ENCODE results near the gene TRPM7. TPM values are rescaled to one million over a fixed set of nuclear protein-coding genes. Genes with fewer than 3 reads are reported as not detected.

TRPM7 gene
- total RNA-seq, 4 donors from 2014 or later = 57.3 to 97.5 (median 68.0) TPM

DNA sequence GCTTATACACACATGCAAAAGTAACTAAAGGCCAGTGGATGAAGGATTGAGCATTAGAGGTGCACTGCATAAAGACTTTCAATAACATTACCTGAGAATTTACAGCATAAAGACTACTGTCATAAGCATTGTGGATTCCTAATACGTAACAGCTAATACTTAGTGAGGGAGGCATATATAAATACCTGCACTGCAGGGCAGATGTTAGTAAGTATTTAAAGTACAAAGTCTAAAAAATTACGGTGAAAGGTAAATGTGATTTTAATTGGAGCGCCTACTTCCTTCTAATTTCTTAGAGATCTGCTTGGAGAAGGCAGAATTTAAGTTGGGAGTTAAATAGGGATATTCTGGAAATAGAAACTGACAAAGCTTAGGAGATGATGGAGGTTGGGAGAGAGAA is 25.4 kb upstream of the TRPM7 start:
- 96 to 98% methylated on average over 3 of the region's 3 CpGs for WGBS, 2 donors
- no peaks in the 10 kb centered on the region for H3K27me3 ChIP-seq
- no peak overlapping the region for H3K4me3 ChIP-seq
- H3K27ac ChIP-seq = peak overlapping the region in 1 of 4 donors; percentile 53
- no peak for DNase-seq (ENCODE audit: low spot score in 2 of 2)
- peaks cover 0 to 55% (median 0%) of the 10 kb centered on the region in 3 donors for H3K36me3 ChIP-seq
- H3K9me3 ChIP-seq = no peaks in the 10 kb centered on the region
- H3K4me1 ChIP-seq = no peaks in the 10 kb centered on the region
- TF ChIP-seq POLR2A (IDR thresholded peaks at IDR 0.05) (no peak), CTCF (IDR thresholded peaks at IDR 0.05) (no peak), EP300 (IDR thresholded peaks at IDR 0.05) (no peak)

DNA sequence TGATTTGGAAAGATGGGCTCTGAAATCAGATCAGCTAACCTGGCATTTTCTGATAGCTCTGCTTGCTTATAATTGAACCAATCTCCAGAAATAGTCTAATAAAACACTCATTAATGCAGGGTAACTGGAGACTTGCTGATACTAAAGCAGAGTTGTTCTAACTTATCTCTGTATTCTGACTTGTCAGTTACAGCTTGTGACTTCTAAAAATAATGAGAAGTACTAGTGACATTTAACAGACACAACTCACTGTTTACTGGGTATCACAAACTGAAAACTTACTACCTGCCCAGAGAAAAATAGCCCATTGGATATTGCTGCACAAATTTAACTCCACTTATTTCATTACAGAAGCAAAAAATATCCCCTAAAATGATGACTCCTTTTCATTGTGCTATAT is 24.0 kb upstream of the TRPM7 start:
- Histone ChIP-seq H3K36me3 (peaks cover 0 to 55% (median 0%) of the 10 kb centered on the region in 3 donors), H3K9me3 (no peaks in the 10 kb centered on the region), H3K27ac (no peak overlapping the region), H3K4me3 (no peak overlapping the region), H3K27me3 (no peaks in the 10 kb centered on the region), H3K4me1 (no peaks in the 10 kb centered on the region)
- DNase-seq (ENCODE audit: low spot score in 2 of 2) = no peak
- no peak for TF ChIP-seq EP300 (IDR thresholded peaks at IDR 0.05)
- no peak for TF ChIP-seq CTCF (IDR thresholded peaks at IDR 0.05)
- TF ChIP-seq POLR2A (IDR thresholded peaks at IDR 0.05) = no peak

GRCh38 chr15:50707878-50708427 is 21.4 kb upstream of the TRPM7 start:
- DNase-seq (ENCODE audit: low spot score in 2 of 2) = no peak
- Histone ChIP-seq H3K36me3 (peaks cover 0 to 51% (median 0%) of the 10 kb centered on the region in 3 donors), H3K9me3 (no peaks in the 10 kb centered on the region), H3K27ac (no peak overlapping the region), H3K27me3 (no peaks in the 10 kb centered on the region), H3K4me1 (no peaks in the 10 kb centered on the region), H3K4me3 (no peak overlapping the region)
- TF ChIP-seq CTCF (IDR thresholded peaks at IDR 0.05) = no peak
- no peak for TF ChIP-seq EP300 (IDR thresholded peaks at IDR 0.05)
- TF ChIP-seq POLR2A (IDR thresholded peaks at IDR 0.05) = no peak
- WGBS, 2 donors = 89 to 94% methylated on average over 3 of the region's 3 CpGs

GRCh38 chr15:50702762-50703334 is 16.3 kb upstream of the TRPM7 start:
- H3K27ac ChIP-seq = no peak overlapping the region
- TF ChIP-seq EP300 (IDR thresholded peaks at IDR 0.05) = no peak
- TF ChIP-seq CTCF (IDR thresholded peaks at IDR 0.05) = no peak
- TF ChIP-seq POLR2A (IDR thresholded peaks at IDR 0.05) = no peak
- H3K4me1 ChIP-seq = no peaks in the 10 kb centered on the region
- H3K4me3 ChIP-seq = no peak overlapping the region
- no peak for DNase-seq (ENCODE audit: low spot score in 2 of 2)
- H3K36me3 ChIP-seq = peaks cover 0 to 29% (median 0%) of the 10 kb centered on the region in 3 donors
- H3K27me3 ChIP-seq = no peaks in the 10 kb centered on the region
- WGBS, 2 donors = 76 to 88% methylated on average over 1 of the region's 1 CpG
- no peaks in the 10 kb centered on the region for H3K9me3 ChIP-seq

DNA sequence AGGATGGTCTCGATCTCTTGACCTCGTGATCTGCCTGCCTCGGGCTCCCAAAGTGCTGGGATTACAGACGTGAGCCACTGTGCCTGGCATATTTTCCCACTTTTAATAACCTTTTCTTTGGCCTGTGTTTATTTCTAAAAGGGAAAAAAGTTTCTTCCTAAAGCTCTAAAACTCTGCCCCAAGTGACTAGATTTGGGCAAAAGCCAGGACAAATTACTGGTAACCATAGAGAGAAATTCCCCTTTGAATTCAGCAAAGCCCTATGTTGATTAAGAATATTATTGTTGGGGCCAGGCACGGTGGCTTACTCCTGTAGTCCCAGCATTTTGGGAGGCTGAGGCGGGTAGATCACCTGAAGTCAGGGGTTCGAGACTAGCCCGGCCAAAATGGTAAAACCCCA is 11.5 kb upstream of the TRPM7 start:
- no peak for DNase-seq (ENCODE audit: low spot score in 2 of 2)
- H3K36me3 ChIP-seq = peaks cover 0 to 8% (median 0%) of the 10 kb centered on the region in 3 donors
- H3K27me3 ChIP-seq = no peaks in the 10 kb centered on the region
- no peak overlapping the region for H3K27ac ChIP-seq
- H3K4me3 ChIP-seq = no peak overlapping the region
- 60 to 64% methylated on average over 8 of the region's 8 CpGs for WGBS, 2 donors
- no peaks in the 10 kb centered on the region for H3K4me1 ChIP-seq
- no peaks in the 10 kb centered on the region for H3K9me3 ChIP-seq
- TF ChIP-seq CTCF (IDR thresholded peaks at IDR 0.05) (no peak), EP300 (IDR thresholded peaks at IDR 0.05) (no peak), POLR2A (IDR thresholded peaks at IDR 0.05) (no peak)

All from tibial nerve (tissue), 4 donors.